HG03558 (cell line): Measurements from ENCODE around the gene CYFIP1.

Source experiments
- ATAC-seq: cut with Tn5 transposase; IDR thresholded peaks from one replicate; pipeline ENCODE4 v1.9.1; 2021; ENCODE audit warnings: moderate number of reproducible peaks; ENCODE audit not compliant: unreplicated experiment; ENCODE audit errors: extremely low read depth

CYFIP1 gene

DNA sequence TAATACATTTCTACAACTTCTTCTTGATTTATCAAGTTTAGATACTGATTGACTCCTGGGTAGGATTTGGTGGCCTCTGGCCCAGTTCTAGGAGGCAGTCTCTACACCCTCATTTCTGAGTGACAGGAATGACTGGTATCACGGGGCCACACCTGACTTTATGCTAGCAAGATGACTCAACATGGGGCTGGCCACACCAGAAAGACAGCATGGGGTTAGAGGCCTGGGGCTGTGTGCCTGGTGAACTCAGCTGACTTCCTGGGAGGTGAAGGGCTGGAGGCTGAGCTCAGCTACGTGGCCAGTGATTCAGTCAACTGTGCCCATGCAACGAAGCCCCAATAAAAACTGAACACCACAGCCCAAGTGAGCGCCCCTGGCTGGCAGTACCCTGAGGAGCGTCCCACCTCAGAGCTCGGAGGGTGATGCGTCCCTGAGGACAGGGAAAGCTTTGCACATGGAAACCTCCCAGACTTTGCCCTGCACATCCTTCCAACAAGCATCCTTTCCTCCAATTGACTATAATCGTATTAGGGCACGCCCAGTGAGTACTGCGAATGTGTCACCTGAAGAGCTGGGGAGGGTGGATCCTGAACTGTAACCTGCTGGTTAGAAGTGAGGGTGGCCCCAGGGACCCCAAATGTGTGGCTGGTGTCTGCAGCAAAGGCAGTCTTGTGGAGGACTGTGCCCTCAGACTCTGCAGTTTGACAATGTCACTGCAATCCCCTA, 84.5 kb downstream of the CYFIP1 start:
- ATAC-seq: peak; percentile 59

DNA sequence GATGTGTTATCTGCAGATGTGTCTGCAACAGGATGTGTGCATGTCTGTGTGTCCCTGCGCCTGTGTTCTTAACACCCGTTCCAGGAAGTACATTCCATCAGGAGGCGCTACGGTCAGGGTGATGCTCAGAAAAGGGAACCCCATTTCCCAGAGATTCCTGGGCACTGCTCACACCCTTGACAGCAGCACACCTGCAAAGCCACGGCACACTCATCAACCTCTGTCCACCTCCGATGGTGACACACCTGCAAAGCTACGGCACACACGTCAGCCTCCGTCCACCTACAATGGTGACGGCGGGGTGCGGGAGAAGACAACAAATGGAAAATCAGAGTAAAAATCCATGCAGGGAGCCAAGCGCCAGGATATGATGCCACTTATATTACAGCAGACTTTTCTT, 86.3 kb downstream of the CYFIP1 start:
- no peak for ATAC-seq

DNA sequence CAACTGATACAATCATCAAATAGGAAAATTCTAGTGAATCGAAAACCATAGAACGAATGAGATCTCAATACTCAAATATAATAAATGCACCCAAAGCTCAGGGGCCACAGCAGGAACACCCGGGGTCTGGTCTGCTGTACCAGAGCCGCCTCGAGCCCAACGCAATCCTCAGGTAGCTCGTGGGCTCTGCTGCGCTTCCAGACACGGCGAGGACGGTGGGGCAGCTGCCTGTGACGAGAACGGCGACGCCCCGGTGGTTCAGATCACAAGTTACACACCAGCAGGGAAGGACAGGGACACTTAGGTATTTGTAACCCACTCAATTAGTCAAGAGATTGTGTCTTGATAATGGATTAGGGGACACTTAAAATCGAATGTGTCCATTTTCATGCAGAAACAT, 87.1 kb downstream of the CYFIP1 start:
- no peak for ATAC-seq

DNA sequence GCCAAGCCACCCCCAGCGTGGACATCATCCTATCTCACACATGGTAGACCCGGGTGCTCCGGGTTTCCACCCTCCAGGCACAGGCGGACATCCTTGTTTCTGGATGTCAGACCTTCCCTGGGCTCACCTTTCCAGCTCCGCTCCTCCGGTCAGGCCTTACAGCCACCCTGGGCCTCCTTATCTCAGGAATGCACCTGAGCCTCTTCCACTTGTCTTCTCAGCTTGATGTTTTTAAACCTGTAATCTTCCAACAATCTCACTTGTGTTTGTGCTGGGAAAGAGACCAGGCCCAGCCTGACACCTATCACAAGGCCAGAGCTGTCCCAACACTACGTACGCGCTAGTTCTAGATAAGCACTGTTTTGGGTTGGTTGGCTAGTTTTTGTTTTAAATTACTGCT, 87.8 kb downstream of the CYFIP1 start:
- ATAC-seq: no peak

DNA sequence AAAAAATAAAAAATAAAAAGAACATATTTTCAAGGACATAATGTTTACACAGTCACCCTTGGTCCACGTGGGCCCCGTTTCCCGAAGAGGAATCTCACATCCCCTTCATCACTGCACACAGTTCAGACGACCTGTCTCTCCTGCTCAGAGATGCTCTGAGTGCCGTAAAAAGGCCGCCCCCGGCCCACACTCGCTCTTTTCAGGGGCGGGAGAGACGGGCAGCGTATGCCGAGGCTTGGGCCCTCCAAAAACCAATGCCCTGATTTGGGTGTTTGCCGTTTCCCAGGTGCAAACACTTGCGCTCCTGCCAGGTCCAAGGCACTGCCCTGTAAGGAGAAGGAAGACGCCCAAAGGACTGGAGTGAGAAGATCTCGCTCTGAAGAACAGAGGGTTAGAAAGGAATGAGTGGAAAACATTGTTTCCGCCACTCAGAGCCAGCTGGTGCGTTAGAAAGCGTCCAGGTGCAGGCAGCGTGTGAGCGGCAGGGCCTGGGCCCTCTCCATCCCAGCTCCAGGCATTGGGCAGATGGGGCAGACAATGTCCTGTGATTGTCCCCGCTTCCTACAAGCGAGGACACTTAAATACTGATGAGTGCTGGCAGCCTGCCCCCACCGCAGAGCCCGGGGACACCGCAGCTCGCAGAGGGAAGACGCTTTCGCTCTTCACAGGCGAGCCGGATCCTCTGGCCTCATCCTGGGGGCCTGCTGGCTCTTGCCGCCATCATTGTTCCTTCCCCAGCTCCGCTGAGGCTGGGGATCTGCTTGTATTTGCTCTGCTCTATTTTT, 88.5 kb downstream of the CYFIP1 start:
- ATAC-seq: no peak

DNA sequence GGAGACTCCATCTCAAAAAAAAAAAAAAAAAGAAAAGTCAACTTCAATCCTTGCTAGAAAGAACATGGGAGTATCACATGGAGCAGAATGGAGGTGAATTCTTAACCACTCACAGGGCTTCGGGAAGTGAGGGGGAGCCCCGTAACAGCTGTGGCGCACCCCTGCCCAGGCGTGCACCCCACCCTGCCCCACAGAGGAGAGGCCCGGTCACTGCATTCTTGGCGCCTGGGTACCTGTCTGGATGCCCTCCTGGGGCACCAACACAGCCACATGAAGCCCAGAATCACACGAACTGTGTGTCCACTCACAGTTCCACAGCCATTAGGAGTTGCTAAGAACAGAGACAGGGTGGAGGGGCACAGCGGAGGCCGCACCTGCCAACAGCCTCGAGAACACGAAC, 89.9 kb downstream of the CYFIP1 start:
- ATAC-seq: no peak

DNA sequence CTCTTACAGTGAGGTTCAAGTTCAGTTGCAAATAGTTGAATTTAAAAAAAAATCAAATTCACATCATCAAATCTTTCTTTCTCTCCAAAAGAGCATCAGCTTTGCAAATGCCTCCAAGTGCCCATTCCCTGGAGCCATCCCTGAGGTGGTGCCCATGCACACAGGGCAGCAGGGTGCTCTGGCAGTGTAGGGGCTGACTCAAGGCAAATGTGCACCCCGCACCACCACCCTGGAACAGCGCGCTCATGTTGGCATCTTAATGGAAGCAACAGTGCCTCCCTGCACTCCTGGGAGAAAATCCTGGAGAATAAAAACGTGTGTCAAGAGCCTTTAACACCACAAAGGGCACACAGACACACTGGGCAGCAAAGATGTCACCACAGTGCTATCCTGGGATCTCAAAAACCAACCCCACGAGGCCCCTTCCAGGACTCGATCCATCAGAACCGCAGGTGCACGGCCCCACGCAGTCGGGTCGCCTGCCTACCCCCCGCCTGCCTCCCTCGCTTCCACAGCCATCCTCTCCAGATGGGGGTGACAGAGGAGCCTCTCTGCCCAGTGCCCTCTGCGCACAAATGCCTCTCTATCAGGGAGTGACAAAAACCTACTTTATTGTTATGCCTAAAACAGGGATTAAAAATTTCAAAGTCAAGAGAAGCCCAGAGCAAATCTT, 90.9 kb downstream of the CYFIP1 start:
- no peak for ATAC-seq

DNA sequence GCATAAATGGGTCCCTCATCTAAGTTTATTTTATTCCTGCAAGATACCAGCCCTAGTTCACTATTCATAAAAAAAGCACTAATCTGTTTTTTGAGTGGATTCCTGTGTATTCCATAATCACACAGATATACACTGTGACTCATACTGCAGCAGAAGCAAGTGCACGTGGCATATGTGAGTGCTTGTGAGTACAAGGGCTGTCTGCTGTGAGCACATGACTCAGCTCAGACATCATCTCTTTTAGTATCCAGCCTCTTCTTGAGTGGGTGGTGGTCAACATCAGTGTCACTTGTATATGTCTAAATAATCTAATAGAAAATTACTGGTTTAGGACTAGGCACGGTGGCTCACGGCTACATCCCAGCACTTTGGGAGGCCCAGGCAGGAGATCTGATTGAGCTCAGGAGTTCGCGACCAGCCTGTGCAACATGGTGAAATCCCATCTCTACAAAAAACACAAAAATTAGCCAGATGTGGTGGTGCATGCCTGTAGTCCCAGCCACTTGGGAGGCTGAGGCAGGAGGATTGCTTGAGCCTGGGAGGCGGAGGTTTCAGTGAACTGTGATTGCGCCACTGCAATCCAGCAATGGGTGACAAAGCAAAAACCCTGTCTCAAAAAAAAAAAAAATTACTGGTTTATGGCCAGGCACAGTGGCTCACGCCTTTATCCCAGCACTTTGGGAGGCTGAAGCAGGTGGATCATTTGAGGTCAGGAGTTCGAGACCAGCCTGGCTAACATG, 91.9 kb downstream of the CYFIP1 start:
- no peak for ATAC-seq

DNA sequence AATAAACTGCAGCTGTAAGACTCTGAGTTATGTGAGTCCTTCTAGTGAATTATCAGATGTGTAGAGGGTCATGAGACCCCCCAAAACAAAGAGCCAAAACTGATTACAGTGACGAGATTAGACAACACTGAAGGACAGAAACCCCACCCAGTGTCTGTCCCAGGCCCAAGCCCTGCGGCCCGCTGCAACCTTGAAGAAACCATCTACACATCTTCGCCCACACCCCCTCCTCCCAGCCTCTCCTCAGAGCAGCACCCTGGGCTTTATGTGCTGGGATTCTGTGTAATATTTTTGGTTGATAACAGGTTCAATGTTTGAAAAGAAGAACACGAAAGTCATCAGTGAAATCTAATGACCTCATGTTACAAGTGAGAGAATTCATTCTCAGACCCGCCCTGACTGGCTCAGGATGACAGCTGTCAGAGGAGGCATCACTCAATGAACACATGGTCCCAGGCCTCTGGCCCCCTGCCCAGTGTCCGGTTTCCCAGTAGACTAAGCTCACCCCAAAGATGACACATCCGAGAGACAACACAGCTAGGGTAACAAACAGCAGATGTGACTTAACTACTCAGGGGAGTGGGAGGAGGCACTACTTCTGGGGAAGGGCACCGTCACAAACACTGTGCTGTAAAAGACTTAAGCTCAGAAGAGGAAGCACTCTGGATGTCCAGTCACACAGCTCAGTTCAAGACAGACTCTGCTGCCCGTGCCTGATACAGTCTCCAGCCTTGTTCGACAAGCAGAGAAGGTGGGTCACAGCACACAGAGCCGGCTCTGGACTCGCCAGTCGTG, 92.8 kb downstream of the CYFIP1 start:
- ATAC-seq: no peak

DNA sequence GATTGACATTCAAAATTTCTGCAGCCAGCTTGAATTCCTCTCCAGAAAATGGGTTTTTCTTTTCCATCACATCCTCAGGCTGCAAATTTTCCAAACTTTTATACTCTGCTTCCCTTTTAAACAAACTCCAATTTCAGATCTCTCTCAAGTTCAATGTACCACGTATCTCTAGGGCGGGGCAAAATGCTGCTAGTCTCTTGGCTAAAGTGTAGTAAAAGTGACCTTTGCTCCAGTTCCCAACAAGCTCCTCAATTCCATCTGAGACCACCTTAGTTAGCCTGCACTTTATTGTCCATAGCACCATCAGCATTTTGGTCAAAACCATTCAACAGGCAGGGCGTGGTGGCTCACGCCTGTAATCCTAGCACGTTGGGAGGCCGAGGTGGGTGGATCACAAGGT, 95.0 kb downstream of the CYFIP1 start:
- no peak for ATAC-seq

DNA sequence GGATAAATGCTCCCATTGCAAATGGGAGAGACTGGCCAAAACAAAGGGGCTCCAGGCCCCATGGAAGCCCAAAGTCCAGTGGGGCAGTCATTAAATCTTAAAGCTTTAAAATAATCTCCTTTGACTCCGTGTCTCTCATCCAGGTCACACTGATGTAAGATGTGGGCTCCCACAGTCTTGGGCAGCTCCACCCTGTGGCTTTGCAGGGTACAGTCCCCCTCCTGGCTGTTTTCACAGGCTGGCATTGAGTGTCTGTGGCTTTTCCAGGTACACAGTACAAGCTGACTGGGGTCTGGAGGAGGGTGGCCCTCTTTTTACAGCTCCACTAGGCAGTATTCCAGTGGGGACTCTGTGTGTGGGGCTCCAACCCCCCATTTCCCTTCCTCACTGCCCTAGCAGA, 95.8 kb downstream of the CYFIP1 start:
- ATAC-seq: no peak

DNA sequence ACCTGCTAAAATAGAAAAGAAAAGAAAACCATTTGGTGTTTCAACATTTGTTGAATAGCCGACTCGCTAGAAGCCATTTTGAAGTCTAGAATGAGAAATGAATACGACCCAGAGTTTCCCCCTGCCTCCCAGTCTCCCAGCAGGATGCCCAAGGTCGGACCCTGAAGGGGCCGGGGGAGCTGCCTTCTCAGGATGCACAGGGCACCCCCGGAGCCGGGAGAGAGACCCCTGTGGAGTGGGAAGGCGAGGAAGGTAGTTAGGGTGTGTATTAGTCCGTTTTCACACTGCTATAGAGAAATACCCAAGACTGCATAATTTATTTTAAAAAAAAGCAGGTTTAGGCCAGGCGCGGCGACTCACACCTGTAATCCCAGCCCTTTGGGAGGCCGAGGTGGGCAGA, 97.0 kb downstream of the CYFIP1 start:
- ATAC-seq: no peak

DNA sequence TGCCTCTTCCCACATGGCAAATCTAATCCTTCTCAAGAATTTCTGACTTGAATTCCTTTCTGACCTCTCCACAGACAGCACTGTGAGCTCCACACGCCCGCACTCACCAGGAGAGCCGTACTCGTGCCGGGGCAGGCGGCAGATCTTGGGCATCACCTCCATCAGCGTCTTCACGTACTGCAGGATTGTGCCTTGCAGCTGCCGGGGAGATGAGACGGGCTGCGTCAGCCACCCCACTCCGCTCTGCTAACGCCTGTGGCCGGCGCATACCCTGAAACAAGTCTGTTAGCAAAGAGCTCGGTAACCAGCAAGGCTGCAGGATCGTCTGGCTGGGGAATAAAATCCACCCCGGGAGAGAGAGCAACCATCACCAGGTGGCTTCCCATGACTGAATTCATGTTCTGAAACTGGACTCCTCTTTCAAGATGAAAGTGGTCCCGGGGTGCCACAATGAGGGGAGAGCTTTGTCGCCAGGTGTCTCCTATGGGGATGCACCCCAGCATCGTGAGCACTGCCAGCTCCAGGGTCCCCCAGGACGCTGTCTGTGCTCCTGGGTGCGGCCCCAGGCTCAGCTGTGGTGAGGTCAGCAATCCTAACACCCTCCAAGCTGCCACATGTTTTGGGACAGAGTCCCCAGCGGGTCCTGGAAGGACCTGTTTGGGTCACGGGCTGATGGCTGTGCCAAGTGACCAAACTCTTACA, 98.3 kb downstream of the CYFIP1 start:
- ATAC-seq: no peak

DNA sequence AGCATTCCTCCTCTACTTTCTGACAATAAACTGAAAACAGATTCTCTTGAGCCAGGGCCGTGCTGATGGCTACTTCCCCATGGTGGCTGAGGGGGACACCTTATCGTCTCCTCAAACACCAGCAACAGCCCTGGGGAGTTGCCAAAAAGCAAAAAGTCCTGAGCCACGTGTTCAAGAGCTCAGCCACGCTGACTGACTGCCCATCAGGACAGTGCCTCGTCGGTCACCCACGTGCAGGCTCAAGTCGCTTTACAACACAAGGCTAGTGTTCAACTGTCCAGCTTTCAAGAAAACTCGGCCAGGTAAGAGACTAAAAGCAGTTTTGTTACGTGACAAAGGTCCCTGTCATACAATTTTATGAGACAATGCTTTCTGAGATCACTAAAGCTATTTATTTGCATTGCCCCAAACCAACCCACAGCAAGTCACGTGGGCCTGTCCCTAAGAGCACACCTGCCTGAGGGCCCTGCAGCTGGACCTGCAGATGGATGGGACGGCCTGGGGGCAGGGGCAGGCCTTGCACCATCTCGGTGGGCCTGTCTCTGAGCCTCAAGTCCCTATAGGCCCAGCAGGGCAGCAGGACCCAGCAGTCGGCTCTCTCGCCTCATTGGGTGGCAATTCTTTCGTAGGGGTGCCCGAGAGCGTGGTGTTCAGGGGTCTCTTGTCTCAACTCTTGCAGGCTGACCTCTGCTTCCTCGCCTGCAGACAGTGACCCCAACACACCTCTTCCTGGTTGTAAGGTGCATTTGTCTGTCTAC, 99.0 kb downstream of the CYFIP1 start:
- no peak for ATAC-seq

DNA sequence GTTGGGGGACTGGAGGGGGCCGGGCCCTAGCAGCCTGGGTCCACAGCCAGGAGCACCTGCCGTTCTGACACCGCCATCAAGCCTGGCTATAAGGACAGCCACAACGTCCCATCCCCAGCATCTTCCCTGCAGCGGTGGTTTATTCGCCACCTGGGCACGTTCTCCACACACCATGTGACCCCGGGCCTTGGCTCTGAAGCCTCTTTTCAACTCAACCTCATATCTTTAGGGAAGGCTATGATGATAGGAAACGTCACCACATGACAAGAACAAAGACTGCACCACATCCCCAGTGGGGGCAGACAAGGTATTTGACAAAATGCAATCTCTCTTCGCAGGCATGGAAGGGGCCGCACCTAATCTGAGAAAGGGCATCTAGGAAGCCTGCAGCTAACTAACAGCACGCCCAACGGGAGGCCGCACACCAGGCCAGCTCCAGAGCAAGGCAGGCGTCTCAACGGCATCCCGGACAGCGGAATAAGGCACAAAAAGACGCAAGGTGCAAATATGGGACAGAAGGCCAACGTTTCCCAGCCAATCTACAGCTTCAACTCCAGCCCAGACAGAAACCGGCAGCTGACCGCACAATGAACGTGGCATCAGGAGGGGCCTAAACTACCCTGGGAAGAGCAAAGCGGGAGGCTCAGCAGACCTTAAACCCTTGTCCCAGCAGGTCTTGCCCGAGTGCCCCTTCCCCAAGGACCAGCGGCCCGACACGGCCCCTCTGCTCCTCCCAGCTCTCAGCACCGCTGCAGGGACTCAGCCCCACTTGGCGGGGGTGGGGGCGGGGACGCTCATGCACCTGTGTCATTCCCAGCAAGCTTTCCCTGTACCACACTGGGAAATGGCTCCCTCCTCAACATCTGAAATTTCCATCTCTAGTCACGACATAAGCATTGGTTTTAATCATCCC, 99.8 kb downstream of the CYFIP1 start:
- ATAC-seq: no peak

DNA sequence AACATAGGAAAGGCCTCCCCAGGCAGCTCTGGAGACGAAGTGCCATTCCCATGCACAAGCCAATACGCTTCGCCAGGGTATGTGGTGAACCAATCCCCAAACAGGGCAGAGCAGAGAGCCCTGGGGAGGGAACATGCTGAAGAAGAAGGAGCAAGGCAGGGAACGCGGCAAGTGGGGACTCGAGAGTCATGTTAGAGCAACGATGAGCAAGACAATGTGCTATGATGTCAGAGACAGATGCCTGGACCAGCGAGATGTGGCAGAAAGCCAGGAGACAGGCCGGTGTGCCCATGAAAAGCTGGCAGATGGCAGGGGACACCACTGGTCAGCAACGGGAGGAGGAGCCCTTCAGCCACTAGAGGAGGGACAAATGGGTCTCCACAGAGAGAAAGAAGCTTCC, 102.1 kb downstream of the CYFIP1 start:
- no peak for ATAC-seq

DNA sequence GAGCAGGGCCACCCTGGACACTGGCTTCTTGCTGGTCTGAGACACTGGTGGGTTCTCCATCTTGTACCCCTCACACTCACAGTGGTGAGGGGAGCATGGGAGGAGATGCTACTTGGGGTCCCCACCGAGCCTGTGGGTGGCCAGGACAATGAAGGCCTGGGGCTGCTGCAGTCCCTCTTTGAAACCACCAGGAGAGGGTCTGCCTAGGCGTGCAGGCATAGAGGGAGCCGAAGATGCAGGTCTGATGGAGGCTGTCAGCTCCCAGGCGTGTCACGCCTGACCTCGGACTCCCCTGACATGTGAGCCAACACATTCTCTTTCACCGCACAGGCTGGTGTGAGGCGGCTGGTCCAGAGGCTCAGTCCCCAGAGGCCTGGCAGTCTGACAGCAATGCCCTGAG, 102.6 kb downstream of the CYFIP1 start:
- ATAC-seq: no peak

DNA sequence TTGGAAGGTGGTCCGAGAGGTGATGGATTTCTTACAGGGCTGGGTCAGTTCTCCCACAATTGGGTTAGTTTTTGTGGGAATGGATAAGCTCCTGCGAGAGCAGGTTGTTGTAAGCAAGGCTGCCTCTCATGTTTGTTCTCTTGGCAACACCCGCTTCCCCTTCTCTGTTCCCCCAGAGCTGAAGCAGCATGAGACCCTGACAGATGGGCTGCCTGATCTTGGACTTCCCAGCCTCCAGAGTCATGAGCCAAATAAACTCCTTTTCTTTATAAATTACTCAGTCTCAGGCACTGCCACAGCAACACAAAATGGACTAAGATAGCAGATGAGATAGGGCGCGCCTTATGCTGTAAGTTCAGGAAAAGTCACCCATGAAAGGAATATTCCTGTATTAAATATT, 103.1 kb downstream of the CYFIP1 start:
- no peak for ATAC-seq
